ENCODE results near the gene DEPDC5.
"Not testable (repeated sequence)": the region's sequence is repeated elsewhere in the genome, so short reads cannot be mapped to it uniquely, and the experiment has no call there.

- TF ChIP-seq EZH2 (IDR thresholded peaks at IDR 0.05; ENCODE audit: borderline replicate concordance, insufficient read depth, low read depth, low read length, poor library complexity, severe bottlenecking); CTCF (IDR thresholded peaks at IDR 0.05): not testable (repeated sequence)
These were observed 45.5 kb downstream of the DEPDC5 start for GRCh38 chr22:31799358-31799757.

All from B cell (primary cell).